Measurements from ENCODE around the gene MYL6B.
"Not testable (repeated sequence)": the region's sequence is repeated elsewhere in the genome, so short reads cannot be mapped to it uniquely, and the experiment has no call there.

MYL6B gene

DNA sequence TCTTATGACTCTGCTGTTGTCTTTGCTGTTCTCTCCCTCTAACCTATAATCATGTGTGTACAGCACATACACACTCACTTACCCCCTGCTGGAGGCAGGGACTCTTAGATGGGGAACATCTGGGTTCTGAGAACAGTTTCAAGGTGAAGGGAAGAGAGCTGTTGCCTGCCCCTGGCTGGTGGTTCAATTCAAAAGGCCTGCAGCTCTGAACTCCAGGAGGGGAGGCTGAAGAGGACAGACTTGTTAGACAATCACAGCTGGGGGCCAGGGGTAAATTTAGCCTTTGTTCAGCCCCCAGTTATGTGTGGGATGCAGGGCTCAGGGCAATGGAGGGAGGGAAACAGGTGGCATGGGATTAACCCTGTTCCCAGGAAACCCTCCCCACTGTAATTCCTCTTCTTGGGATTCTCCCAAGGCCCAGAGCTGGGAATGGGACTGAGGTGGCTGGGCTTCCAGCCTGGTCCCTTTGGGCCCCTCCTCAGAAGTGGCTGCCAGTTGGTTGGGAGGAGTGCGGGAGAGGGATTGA lies 1.9 kb downstream of the MYL6B start:
- DNase-seq, result no peak

DNA sequence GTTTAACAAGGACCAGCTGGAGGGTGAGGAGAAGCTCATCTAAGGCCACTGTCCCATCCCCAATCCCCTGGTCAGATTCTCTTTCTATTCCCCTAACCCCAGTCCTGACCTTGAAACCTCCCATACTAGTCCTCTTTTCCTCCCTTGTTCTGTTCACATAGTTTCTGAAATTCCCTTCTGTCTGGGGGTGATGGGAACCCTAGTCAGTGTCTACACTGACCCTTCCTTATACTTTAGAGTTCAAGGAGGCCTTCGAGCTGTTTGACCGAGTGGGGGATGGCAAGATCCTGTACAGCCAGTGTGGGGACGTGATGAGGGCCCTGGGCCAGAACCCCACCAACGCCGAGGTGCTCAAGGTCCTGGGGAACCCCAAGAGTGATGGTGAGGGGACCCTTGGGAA lies 2.4 kb downstream of the MYL6B start:
- DNase-seq, result no peak

DNA sequence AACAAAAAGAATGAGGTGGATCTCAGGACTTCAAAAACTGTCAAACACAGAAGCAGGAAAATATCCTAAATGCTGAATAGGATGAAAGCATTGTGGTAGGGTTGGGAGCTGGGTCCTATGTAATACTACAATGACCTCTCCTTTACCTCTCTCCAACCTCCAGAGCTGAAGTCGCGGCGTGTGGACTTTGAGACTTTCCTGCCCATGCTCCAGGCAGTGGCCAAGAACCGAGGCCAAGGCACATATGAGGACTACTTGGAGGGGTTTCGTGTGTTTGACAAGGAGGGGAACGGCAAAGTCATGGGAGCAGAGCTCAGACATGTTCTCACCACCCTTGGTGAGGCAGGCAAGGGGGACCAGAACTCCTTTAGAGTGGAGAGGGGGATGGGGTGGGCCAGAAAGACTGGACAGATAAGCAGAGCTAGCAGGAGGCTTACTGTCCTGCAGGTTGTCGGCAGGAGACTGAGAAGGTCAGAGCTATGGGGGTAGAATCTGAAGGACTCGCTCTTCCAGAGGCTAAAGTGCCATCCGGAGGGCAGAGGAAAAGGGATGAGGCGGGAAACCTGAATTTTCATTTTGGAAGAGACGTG lies 3.0 kb downstream of the MYL6B start:
- no peak for DNase-seq

DNA sequence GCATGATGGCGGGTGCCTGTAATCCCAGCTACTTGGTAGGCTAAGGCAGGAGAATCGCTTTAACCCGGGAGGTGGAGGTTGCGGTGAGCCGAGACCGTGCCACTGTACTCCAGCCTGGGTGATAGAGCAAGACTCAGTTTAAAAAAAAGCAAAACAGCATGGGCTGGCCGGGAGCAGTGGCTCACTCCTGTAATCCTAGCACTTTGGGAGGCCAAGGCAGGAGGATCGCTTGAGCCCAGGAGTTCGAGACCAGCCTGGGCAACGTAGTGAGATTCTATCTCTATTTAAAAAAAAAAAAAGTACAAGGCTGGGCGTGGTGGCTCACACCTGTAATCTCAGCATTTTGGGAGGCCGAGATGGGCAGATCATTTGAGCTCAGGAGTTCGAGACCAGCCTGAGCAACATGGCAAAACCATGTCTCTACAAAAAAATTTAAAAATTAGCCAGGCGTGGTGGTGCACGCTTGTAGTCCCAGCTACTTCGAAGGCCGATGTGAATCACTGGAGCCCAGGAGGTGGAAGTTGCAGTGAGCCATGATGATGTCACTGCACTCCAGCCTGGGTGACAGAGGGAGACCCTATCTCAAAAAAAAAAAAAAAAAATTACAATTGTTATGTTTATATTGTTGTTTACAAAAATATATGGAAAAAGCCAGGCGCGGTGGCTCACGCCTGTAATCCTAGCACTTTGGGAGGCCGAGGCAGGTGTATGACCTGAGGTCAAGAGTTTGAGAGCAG lies 4.2 kb downstream of the MYL6B start:
- DNase-seq, result not testable (repeated sequence)

DNA sequence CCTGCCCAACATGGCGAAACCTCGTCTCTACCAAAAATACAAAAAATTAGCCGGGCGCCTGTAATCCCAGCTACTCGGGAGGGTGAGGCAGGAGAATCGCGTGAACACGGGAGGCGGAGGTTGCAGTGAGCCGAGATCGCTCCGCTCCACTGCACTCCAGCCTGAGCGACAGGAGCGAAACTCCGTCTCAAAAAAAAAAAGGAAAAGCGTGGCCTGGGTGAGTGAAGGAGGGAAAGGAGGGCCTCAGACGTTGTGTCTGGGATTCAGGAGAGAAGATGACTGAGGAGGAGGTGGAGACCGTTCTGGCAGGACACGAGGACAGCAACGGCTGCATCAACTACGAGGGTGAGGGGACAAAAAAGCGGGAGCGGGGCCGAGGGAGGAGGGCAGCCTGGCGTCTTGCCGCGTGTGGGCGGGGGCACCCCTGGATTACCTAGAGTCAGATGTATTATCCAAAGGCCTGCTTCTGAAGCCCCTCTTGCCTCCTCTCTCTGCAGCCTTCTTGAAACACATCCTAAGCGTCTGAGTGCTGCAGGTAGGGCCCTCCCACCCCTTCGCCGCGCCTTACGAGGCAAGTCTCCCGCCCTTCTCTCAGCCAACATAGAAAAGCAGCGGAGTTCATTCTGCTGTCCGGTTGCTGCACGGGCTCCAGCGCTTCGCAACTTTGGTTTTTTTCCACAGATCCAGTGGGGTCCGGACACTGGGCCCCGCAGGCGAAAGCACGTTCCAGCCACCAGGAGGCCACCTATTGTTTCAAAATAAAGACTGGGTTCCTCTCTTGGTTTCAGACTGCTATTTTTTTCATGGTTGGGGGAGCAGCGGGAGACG lies 5.0 kb downstream of the MYL6B start:
- DNase-seq, result peak; percentile 82

DNA sequence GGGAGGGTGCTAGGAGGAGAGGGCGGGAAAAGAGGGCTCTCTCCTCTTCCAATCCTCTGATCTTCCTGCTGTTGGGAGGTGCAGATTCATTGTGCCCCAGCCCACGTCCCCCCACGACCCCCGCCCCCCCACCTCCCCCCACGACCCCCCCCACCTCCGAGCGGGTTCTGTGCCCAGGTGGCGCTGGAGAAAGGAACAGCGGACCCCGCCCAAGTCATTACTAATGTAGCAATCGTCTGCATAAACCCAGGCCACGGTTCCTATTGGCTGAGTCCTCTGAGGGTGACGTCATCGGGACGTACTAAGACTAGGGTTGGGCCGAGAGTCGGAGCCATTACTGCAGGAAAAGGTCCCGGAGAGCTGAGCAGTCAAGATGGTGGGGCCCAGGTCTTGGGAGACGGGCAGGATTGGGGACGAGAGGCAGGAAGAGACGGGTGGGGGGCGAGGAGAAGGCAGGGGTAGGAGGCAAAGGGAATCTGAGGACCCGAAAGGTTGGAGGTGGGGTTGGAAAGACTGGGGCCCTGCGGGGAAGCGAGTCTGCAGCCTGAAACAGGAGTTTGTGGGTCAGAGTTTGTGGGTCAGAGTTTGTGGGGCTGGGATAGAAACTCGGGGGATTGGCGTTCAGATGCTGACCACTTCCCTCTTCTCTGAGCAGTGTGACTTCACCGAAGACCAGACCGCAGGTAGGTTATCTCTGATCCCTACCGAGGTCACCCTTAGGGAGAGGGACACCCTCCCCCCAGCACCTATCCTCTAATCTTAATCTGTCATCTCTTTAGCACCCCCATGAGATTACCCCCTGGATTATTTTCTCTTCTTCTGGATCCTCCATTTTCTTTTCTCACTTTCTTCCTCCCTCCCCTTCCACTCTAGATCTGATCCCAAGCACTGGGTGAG lies 5.9 kb downstream of the MYL6B start, which contains the start of gene MYL6:
Gene MYL6 (plus strand): TSS at position 331 of the 897 bp plus-strand sequence. CDS start 43 bp downstream, at position 374.
- peak; percentile 98 for DNase-seq

DNA sequence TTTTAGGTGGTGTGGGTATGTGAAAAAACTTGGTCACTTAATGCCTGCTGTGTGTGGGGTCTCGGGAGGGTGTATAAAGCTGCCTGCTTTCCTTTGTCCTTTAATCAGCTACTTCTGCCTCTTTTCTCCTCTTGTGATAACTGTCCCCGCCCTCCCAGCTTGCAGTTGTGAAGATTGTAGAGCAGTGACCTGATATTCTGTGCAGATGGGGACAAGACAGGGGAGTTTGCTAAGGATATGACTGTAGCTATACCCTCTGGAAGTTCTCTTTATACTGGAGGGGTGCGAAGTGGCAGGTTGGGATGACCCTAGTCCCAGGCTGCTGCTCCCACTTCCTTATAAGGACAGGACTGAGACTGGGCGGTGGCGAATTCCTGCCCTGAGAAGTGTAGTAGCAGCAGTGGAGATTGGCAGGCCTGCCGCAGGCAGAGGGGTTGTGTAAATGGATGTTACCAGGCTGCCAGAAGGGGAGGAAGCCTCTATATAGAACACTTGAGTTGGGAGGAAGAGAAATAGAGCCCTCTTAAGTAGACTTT lies 6.6 kb downstream of the MYL6B start:
- no peak for DNase-seq

DNA sequence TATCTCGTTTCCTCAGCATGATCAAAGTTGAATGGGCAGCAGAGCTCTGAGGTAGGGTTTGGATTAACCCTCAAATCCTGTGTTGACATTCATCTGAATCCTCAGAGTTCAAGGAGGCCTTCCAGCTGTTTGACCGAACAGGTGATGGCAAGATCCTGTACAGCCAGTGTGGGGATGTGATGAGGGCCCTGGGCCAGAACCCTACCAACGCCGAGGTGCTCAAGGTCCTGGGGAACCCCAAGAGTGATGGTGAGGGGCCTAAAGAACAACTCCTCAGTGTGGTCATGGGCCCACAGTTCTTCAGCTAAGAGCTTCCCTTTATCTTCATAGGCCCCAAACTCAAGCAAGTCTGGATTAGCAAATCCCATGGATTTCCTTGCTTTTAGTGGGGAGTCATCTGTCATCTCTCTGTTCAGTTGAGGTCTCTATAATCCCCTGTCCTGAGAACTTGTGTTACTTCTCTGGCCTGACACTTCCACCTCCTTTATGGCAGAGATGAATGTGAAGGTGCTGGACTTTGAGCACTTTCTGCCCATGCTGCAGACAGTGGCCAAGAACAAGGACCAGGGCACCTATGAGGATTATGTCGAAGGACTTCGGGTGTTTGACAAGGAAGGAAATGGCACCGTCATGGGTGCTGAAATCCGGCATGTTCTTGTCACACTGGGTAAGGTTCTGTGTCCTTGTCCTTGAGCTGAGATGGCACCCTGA lies 7.2 kb downstream of the MYL6B start:
- DNase-seq, result no peak

DNA sequence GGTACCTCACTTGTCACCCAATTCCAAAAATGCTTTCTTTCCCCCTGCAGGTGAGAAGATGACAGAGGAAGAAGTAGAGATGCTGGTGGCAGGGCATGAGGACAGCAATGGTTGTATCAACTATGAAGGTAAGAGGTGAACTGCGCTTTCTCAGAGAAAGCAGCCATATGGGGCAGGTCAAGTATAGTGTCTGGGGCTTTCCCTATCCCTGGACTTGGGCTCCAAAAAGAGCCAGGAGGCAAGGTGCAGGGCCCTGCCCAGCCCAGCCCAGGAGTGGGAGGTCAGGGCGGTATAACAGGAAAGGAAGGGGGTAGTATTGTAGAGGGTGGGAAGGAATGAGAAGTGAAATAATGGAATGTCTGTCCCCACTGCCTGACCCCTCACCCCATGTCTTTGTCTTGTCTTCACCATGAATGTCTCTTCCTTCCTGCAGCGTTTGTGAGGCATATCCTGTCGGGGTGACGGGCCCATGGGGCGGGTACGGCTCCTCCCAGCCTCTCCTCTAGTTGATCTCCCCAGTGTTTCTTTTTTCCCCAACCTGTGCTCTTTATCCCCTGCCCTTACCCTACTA lies 7.9 kb downstream of the MYL6B start:
- no peak for DNase-seq

DNA sequence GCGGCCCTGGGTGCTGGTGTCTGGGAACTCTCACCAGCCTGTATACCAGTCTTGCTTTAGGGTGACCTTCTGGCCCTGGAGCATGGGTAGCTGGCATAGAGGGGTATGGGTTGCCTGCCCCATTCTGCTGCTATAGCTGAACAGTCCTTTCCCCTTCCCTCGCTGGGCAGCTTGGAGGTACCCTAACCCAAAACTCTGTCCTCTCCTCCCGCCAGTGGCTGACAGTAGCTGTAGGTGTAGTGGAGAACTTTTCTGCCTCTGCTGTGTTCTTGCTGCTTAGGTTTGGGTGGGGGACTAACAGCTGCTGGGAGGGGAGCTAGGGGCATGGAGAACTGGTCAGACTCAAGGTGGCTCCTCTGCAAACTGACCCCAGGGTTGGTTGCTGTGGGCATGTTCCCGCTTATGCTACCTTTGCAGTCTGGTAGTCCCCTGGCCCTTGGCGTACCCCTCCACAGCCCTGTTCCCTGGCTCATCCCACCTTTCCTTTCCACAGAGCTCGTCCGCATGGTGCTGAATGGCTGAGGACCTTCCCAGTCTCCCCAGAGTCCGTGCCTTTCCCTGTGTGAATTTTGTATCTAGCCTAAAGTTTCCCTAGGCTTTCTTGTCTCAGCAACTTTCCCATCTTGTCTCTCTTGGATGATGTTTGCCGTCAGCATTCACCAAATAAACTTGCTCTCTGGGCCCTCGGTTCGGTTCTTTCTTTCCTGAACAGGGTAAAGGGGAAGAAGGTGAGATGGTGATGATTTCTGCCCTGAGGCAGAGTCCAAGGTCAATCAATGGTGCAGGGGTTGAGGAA lies 8.7 kb downstream of the MYL6B start:
- DNase-seq, result no peak

DNA sequence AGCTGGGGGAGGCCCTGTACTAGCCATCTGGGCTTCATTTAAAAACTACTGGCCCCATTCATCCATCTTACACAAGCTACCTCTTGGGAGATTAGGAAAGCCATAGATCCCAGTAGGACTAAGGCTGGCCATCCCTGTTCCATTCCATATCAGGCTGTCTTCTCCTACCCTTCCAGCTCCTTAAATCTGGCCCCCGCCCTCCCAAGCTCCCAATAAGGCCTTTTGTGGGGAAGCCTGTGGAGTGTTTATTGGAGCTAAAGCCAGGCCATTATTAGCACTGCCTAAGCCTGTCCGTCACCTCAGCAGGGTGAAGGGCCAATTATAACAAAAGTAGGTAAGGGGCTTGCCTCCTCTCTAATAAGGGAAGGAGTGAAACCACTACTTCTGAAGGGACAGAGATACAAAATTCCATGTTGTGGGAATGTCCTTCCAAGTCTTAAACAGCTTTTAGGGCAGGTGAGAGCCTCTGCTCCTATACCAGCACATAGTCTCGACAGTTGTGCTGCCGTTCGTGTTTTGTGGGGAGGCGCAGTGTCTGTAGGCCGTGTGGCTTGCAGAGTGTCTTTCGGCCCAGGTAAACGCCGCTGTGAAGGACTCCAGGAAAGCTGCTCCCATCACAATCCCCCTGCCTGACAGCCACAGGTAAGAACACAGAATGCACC lies 9.4 kb downstream of the MYL6B start:
- DNase-seq, result no peak

DNA sequence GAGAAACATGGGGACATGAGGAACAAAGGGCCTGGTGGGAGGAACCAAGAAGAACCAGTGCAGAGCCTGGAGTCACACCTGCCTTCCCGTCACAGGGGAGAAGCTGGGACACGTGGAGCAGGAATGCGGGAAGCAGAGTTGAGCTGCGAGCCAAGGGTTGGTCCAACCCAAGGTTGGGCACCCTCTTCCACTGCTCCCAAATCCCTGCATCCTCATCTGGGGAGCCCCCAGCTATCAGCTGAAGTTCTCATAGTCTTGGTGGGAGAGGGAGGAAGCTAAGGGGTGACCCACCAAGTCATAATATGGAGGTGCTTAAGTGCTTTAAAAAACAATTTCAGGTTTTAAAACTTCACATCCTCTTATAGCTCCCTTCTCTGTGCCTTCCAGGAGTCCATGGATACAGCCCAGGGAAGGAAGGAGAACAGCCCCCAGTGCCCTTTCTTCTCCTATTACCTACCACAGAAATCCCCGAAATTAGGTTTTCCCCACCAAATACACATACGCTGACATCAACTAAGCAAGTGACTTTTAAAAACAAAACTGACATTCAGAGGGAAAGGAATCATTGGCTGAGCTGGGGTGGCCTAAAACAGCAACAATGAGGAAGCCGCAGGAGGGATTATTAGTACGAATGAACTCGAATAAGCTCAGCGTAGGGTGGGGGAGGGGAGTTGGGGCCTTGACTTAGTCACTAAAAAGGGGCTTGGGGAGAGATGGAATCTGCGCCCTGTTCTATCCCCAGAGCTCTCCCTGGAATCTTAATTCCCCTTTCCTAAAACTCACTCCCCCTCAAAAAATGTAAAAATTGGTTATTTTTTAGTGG lies 10.3 kb downstream of the MYL6B start:
- no peak for DNase-seq

DNA sequence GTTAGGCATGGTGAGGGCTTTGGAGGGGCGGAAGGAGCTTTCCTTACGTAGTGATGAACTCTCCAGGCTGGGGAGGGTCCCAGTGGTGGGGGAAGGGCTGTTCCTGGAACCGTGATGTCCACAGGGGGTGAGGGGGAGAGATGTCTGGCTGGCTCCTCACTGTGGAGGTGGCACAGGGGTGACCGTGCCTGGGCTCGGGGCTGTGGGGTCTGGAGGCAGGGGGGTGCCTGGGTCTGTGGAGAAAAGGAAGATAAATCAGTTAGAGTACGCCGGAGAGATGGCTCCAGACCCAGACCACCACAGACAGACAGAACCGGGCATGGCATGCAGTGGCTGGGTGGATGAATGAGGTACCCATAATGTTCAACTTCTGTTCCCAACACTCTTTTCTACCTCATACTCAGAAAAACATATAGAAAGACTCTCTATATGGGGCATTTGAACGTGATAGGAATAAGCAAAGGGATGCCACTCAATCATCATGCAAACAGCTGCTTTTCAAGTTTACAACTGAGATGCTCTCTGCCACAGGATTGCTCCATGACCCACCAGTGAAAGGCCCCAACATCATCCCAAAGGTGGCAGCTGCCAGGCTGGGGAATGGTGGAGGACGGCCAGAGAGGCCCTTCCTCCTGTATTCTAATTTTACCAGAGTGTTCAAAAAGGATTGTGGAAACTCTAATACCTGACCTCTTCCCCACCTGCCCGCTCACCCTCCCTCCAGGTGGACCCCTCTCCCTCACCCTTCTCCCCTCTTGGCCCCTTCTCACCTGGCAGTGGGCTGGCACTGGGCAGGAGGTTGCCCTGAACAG lies 11.4 kb downstream of the MYL6B start:
- no peak for DNase-seq

DNA sequence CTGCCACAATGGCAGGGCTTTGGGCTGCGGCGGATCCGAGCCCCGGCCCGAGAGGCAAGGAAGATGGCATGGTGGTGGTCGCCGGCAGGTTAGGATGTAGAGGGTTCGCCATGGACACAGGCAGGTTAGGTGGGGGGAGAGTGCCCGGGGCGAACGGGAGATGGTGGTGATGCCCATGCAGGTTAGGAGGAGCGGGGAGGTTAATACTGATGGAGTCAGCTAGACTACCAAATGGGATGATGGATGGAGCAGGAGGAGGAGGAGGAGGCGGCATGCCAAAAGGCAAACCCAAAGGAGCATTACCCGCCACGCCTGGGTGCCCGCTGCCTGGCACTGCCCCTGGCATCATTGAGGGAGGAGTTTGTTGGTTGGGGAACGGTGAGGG lies 11.9 kb downstream of the MYL6B start:
- no peak for DNase-seq

DNA sequence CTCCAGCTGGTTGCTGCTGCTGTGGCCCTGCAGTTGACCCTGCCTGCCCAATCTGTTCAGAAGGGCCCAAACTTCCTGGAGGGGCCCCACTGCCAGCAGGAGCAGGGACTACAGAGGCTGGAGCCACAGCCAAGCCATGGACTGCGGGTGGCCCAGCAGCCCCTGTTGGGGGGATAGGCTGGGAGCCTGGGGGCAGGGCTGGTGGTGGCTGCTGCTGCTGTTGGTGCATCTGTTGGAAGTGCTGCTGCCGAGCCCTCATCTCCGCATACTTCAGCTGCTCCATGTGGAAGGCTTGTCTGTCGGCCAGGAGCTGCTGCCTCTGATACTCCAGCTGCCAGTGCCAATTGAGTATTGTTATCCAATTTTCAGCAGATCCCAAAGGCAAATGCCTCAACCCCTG lies 13.0 kb downstream of the MYL6B start:
- no peak for DNase-seq

DNA sequence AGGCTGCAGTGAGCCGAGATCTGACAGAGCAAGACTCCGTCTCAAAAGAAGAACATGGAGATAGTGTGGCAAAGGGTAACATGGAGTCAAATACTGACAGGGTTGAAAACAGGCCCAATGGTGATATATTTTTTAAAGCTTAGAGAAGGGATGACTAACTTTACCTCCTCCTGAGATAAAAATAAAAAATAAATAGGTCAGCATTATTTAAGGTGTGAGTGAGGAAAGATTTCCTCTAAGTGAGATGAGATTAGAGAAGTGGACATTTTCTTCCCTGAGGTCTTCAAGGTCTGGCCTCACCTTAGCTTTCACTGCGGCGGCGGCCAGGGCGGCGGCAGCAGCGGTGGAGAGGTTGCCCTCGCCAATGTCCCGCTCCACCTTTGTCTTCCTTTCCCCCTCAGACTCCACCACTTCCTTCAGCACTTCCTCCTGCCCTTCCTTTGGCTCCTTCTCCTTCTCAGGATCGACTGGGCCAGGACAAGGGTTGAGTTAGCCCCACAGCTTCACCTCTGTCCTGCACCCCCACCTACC lies 16.9 kb downstream of the MYL6B start:
- no peak for DNase-seq

DNA sequence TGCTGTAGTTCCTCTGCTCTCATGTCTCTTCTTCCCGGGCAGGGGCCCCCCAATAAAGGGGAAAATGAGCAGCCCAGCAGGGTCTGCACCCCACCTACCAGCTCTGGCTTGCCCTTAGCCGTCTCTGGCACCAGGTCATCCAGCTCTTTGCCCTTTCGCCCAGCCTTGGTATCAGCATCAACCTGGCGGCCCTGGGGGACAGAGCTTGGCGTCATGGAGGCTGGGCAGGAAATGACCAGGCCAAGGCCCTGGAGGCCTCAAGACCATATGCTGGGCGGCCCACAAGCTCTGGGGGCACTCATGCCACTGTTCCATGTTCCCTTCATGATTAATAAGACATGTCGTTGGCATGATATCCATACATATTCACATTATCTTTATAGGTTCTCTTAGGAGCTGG lies 20.5 kb downstream of the MYL6B start:
- no peak for DNase-seq

DNA sequence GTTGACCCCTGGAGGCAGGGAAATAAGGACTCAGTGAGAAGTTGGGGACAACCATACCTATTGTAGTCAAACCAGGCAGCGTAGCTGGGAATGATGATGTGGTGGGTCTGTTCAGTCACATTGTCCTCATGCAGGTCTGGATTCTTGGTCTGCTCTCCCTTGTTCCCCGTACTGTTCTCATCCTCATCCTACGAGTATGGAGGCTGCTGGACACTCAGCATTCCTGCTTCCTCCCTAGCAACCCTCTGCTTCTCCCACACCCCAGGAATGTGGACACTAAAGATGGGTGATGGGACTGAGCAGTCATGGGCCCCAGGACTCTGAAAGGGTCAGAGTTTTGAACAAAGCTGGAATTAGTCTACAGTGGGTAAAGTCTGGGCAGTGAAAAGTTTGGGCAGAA lies 26.0 kb downstream of the MYL6B start:
- DNase-seq, result no peak

Data from NCI-H774 (cell line).